K562 (cell line): Measurements from ENCODE around the gene HOXC5. TPM values are rescaled to one million over a fixed set of nuclear protein-coding genes. Genes with fewer than 3 reads are reported as not detected.

Source experiments
- BDP1 ChIP-seq: IDR thresholded peaks from 3 replicates; pipeline ENCODE4 v1.6.1; 2011; ENCODE audit not compliant: insufficient read length, insufficient read depth
- BRF1 ChIP-seq: IDR thresholded peaks from 3 replicates; pipeline ENCODE4 v1.6.1; 2011; ENCODE audit warnings: borderline replicate concordance, mild to moderate bottlenecking; ENCODE audit not compliant: insufficient read length; ENCODE audit errors: extremely low read depth
- C11orf30 ChIP-seq: fragments of 450-650 bp; IDR thresholded peaks from 2 replicates; pipeline ENCODE4 v1.6.1; 2016; ENCODE audit warnings: low read depth, mild to moderate bottlenecking
- CSDE1 ChIP-seq, 2 experiments: fragments of 450-650 bp; IDR thresholded peaks; 2 replicates each; pipeline ENCODE4 v1.6.1; 2016; ENCODE audit warnings: mild to moderate bottlenecking in 1 of 2
- ELF2 ChIP-seq: fragments of 250-450 bp; sonication (Bioruptor Pico); IDR thresholded peaks from 2 replicates; pipeline ENCODE4 v1.5.0; 2021; ENCODE audit warnings: mild to moderate bottlenecking
- FOXM1 ChIP-seq, 2 experiments: fragments of 450-650 bp in 1 of 2; sonication (generic) in 1 of 2; formaldehyde crosslinking in 1 of 2; IDR thresholded peaks; 2 replicates each; pipeline versions ENCODE4 v1.6.1 to v1.9.0; 2017 to 2022; ENCODE audit warnings: low read depth in 2 of 2, mild to moderate bottlenecking in 2 of 2, missing genetic modification reagents in 1 of 2, moderate library complexity in 1 of 2
- HNRNPK ChIP-seq: fragments of 200-400 bp; formaldehyde crosslinking; IDR thresholded peaks from one replicate; pipeline ENCODE4 v1.6.1; 2018; ENCODE audit warnings: mild to moderate bottlenecking, low read depth, low read length; ENCODE audit not compliant: poor library complexity, severe bottlenecking
- IRF1 ChIP-seq: sonication (generic); formaldehyde crosslinking; IDR thresholded peaks from 2 replicates; pipeline ENCODE4 v1.8.0; 2022; ENCODE audit warnings: missing genetic modification reagents, mild to moderate bottlenecking, borderline replicate concordance
- KHSRP ChIP-seq: fragments of 450-650 bp; IDR thresholded peaks from 2 replicates; pipeline ENCODE4 v1.6.1; 2017
- MAZ ChIP-seq, 2 experiments: fragments of 450-650 bp in 1 of 2; sonication (generic) in 1 of 2; formaldehyde crosslinking; IDR thresholded peaks in 1 of 2; conservative IDR thresholded peaks in 1 of 2; 2 replicates each; pipeline versions ENCODE4 v1.4.0 to v1.5.0; 2020; ENCODE audit warnings: mild to moderate bottlenecking in 1 of 2, missing genetic modification reagents in 1 of 2
- MBD1 ChIP-seq: fragments of 250-450 bp; sonication (Bioruptor Pico); IDR thresholded peaks from 2 replicates; pipeline ENCODE4 v1.8.0; 2022; ENCODE audit warnings: inconsistent platforms
- MBD2 ChIP-seq: sonication (generic); IDR thresholded peaks from 2 replicates; pipeline ENCODE4 v1.6.1; 2016; ENCODE audit warnings: low read depth, borderline replicate concordance
- MCM3 ChIP-seq: fragments of 450-650 bp; IDR thresholded peaks from 2 replicates; pipeline ENCODE4 v1.6.1; 2016
- MTA1 ChIP-seq: fragments of 450-650 bp; IDR thresholded peaks from 2 replicates; pipeline ENCODE4 v1.6.1; 2017; ENCODE audit warnings: borderline replicate concordance
- PCBP1 ChIP-seq: fragments of 200-400 bp; formaldehyde crosslinking; IDR thresholded peaks from 2 replicates; pipeline ENCODE4 v1.6.1; 2018; ENCODE audit warnings: mild to moderate bottlenecking, low read depth, low read length; ENCODE audit not compliant: poor library complexity, severe bottlenecking
- PTBP1 ChIP-seq: fragments of 200-400 bp; formaldehyde crosslinking; IDR thresholded peaks from 2 replicates; pipeline ENCODE4 v1.6.1; 2017; ENCODE audit warnings: low read depth, low read length
- RFX1 ChIP-seq: fragments of 450-650 bp; IDR thresholded peaks from 2 replicates; pipeline ENCODE4 v1.6.1; 2016; ENCODE audit warnings: mild to moderate bottlenecking, moderate library complexity
- SP2 ChIP-seq: IDR thresholded peaks from 2 replicates; pipeline ENCODE4 v1.6.1; 2011; ENCODE audit warnings: mild to moderate bottlenecking, low read depth, low read length, moderate library complexity; ENCODE audit not compliant: poor library complexity, severe bottlenecking; ENCODE audit errors: extremely low read depth
- SRSF7 ChIP-seq: fragments of 200-400 bp; formaldehyde crosslinking; optimal IDR thresholded peaks from 2 replicates; pipeline ENCODE3; 2017; ENCODE audit warnings: mild to moderate bottlenecking, low read depth, low read length
- UBTF ChIP-seq, 2 experiments: IDR thresholded peaks; 2 replicates each; pipeline ENCODE4 v1.6.1; 2012; ENCODE audit warnings: improper control_type of control experiment in 2 of 2, low read depth in 2 of 2, low read length in 2 of 2, borderline replicate concordance in 1 of 2
- ZNF174 ChIP-seq: fragments of 250-450 bp; sonication (Bioruptor Pico); IDR thresholded peaks from 2 replicates; pipeline ENCODE4 v1.4.0; 2020; ENCODE audit warnings: mild to moderate bottlenecking
- ZNF589 ChIP-seq: fragments of 200-800 bp; sonication (Bioruptor generic); IDR thresholded peaks from 2 replicates; pipeline ENCODE4 v1.6.1; 2016; ENCODE audit warnings: low read depth, missing genetic modification characterization, missing compliant biosample characterization
- polyA plus RNA-seq, 8 experiments: library from polyadenylated mRNA; depleted of rRNA in 4 of 8; stranded (reverse) in 5 of 8; unstranded in 3 of 8; fragments of >200 nt; fragmentation: Nextera tagmentation in 2 of 8; fragmentation: Illumina TruSeq in 1 of 8; extraction: Ambion mirVana in 2 of 8; extraction: Trizol in 1 of 8; gene quantifications; 2 replicates each; pipeline versions ENCODE4 v1.2.1 to v1.2.3, GENCODE V29; 2011 to 2014; ENCODE audit warnings: inconsistent platforms in 1 of 8, missing spikeins in 1 of 8
- total RNA-seq, 7 experiments: library from RNA; depleted of rRNA in 6 of 7; stranded (reverse); fragments of >200 nt in 6 of 7; fragmentation: Illumina TruSeq in 2 of 7; extraction: Trizol in 2 of 7; gene quantifications; 2 replicates each; pipeline versions ENCODE4 v1.2.1 to v1.2.3, GENCODE V29; 2011 to 2021; ENCODE audit warnings: low replicate concordance in 1 of 7
- TF ChIP-seq, protein P1 (sequence below): sonication (generic); IDR thresholded peaks from 2 replicates; pipeline ENCODE4 v1.6.1; 2016

Gene HOXC5
- total and polyA plus RNA-seq, 9 of the 15 experiments (the other 6 are each of a cell fraction or from before 2014, with no cell fraction given): 0.10 to 0.44 (median 0.18) TPM; not detected in 4

DNA sequence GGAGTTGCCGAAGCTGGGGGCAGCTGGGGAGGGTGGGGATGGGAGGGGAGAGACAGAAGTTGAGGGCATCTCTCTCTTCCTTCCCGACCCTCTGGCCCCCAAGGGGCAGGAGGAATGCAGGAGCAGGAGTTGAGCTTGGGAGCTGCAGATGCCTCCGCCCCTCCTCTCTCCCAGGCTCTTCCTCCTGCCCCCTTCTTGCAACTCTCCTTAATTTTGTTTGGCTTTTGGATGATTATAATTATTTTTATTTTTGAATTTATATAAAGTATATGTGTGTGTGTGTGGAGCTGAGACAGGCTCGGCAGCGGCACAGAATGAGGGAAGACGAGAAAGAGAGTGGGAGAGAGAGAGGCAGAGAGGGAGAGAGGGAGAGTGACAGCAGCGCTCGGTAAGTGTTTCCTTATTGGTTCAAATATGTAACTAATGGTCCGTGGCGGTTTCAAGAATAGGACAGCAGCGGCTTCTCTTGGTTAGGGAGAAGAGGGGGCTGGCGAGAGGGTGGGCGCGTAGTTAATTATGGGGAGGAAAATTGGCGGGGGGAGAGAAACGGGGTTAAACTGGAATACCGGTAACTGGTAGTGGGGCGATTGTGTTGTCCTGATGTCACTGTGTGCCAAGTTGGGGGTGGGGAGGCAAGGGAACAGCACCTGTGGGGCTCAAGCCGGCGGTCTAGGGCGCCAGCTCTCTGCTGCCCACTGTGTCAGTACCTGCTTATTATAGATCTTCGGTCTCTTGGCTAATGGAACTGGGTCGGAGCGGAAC, 15.6 kb upstream of the HOXC5 start (continued):
- TF ChIP-seq UBTF (IDR thresholded peaks at IDR 0.05; ENCODE audit: borderline replicate concordance in 1 of 2, low read depth in 2 of 2, low read length in 2 of 2): no peak
- TF ChIP-seq, protein P1, sequence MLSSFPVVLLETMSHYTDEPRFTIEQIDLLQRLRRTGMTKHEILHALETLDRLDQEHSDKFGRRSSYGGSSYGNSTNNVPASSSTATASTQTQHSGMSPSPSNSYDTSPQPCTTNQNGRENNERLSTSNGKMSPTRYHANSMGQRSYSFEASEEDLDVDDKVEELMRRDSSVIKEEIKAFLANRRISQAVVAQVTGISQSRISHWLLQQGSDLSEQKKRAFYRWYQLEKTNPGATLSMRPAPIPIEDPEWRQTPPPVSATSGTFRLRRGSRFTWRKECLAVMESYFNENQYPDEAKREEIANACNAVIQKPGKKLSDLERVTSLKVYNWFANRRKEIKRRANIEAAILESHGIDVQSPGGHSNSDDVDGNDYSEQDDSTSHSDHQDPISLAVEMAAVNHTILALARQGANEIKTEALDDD: no peak
- 0 out of 2 replicates have a peak, but pooled peaks have one; percentile 11 for TF ChIP-seq FOXM1 (IDR thresholded peaks at IDR 0.05; ENCODE audit: low read depth)
- no peak; the same call in 1 of the 2 replicates for TF ChIP-seq FOXM1 (CRISPR knock-in tag; IDR thresholded peaks at IDR 0.05; ENCODE audit: low read depth)
- no peak for TF ChIP-seq MCM3
- no peak for TF ChIP-seq SP2
- TF ChIP-seq SRSF7: no peak
- peak; percentile 57 for TF ChIP-seq MTA1
- no peak for TF ChIP-seq MAZ (CRISPR knock-in tag; conservative IDR thresholded peaks at IDR 0.05 in 1 of 2, IDR thresholded peaks at IDR 0.05 in 1 of 2)
- no peak for TF ChIP-seq MBD2
- TF ChIP-seq RFX1: no peak
- no peak for TF ChIP-seq BDP1
- TF ChIP-seq PTBP1: 0 out of 2 replicates have a peak, but pooled peaks have one; percentile 19
- no peak for TF ChIP-seq ZNF174 (CRISPR knock-in tag)
- no peak for TF ChIP-seq MBD1
- TF ChIP-seq C11orf30: no peak
- TF ChIP-seq ELF2 (CRISPR knock-in tag): no peak
- TF ChIP-seq BRF1: no peak
- TF ChIP-seq CSDE1 (IDR thresholded peaks at IDR 0.05): no peak
- TF ChIP-seq IRF1 (CRISPR knock-in tag): no peak
- TF ChIP-seq KHSRP: no peak
- TF ChIP-seq ZNF589 (CRISPR knock-in tag): no peak
- no peak for TF ChIP-seq HNRNPK
- TF ChIP-seq PCBP1: no peak
